GM12878 (cell line): ENCODE measurements around the gene LIMK1. TPM values are rescaled to one million over a fixed set of nuclear protein-coding genes. Genes with fewer than 3 reads are reported as not detected.

Experiments used
- ATAC-seq: fragments of 200-7000 bp; cut with Tn5 transposase; 3 replicates; pipeline ENCODE4 v1.9.1; 2020; ENCODE audit warnings: mild to moderate bottlenecking, moderate library complexity
- BruUV-seq: library from RNA; stranded (reverse); fragments of 400-500 nt; replicated peaks from 2 replicates; lab custom pipeline; 2021; lab: Mats Ljungman, UMichigan
- CTCF ChIA-PET: fragments of 300-600 bp; sonication (Branson Sonifier 250); formaldehyde crosslinking; extraction: SDS; loops from one replicate; lab custom pipeline; 2021; ENCODE audit warnings: inconsistent platforms; lab: Yijun Ruan, JAX
- POLR2A ChIA-PET: fragments of 350-600 bp; formaldehyde crosslinking; extraction: SDS; loops from one replicate; lab custom pipeline; 2021; ENCODE audit warnings: inconsistent platforms; lab: Charles Lee
- RAD21 ChIA-PET: fragments of 300-600 bp; sonication (Branson Sonifier 250); formaldehyde crosslinking; loops from one replicate; lab custom pipeline; 2023; ENCODE audit warnings: antibody characterized with exemption; ENCODE audit not compliant: unreplicated experiment; lab: Charles Lee
- SMC1A ChIA-PET: fragments of 300-600 bp; sonication (Branson Sonifier 250); formaldehyde crosslinking; loops from one replicate; lab custom pipeline; 2023; ENCODE audit not compliant: unreplicated experiment, uncharacterized antibody; lab: Charles Lee
- DNase-seq: peaks from one replicate; pipeline ENCODE4 v3.0.0-alpha.2; 2011; ENCODE audit warnings: low read depth, low spot score
- FAIRE-seq: peaks from 3 replicates; lab custom pipeline; 2011; peaks lifted over from hg19 to GRCh38; lab: Jason Lieb, UNC
- H2AFZ ChIP-seq: 2 replicates; pipeline ENCODE4 v1.6.0; 2011; ENCODE audit warnings: low read depth, low read length, control low read depth; ENCODE audit not compliant: control insufficient read depth
- H3K27ac ChIP-seq: 2 replicates; pipeline ENCODE4 v1.5.1; 2011; ENCODE audit warnings: control low read depth; ENCODE audit not compliant: control insufficient read depth, insufficient read depth
- H3K27me3 ChIP-seq, 2 experiments: replicated peaks in 1 of 2; 2 replicates each; pipeline versions ENCODE4 v1.6.0 to v1.6.1; 2011; ENCODE audit warnings: low read length in 1 of 2; ENCODE audit not compliant: control insufficient read depth in 2 of 2, insufficient read depth in 2 of 2
- H3K36me3 ChIP-seq, 2 experiments: 2 replicates each; pipeline ENCODE4 v1.5.1; 2011; ENCODE audit warnings: low read length in 1 of 2; ENCODE audit not compliant: control insufficient read depth in 2 of 2, insufficient read depth in 2 of 2
- H3K4me1 ChIP-seq: 2 replicates; pipeline ENCODE4 v1.6.1; 2011; ENCODE audit warnings: mild to moderate bottlenecking, low read length, moderate library complexity, mixed read lengths; ENCODE audit not compliant: control insufficient read depth, insufficient read depth
- H3K4me2 ChIP-seq: 2 replicates; pipeline ENCODE4 v1.6.0; 2011; ENCODE audit warnings: control low read depth; ENCODE audit not compliant: control insufficient read depth, insufficient read depth
- H3K4me3 ChIP-seq: fragments of 200-600 bp; sonication (generic); 2 replicates; pipeline ENCODE4 v1.5.1; 2016
- H3K79me2 ChIP-seq: 2 replicates; pipeline ENCODE4 v1.6.0; 2011; ENCODE audit warnings: low read length; ENCODE audit not compliant: control insufficient read depth, insufficient read depth
- H3K9ac ChIP-seq: 2 replicates; pipeline ENCODE4 v1.8.0; 2011; ENCODE audit warnings: low read length, control low read depth, mixed read lengths; ENCODE audit not compliant: control insufficient read depth, insufficient read depth
- H3K9me3 ChIP-seq: replicated peaks from 3 replicates; pipeline ENCODE4 v1.5.1; 2011; ENCODE audit warnings: mild to moderate bottlenecking, low read length; ENCODE audit not compliant: control insufficient read depth, insufficient read depth
- H4K20me1 ChIP-seq: 2 replicates; pipeline ENCODE4 v1.6.0; 2011; ENCODE audit not compliant: control insufficient read depth, insufficient read depth
- BHLHE40 ChIP-seq, 2 experiments: fragments of 450-650 bp in 1 of 2; IDR thresholded peaks; 2 replicates each; pipeline ENCODE4 v1.6.1; 2011 to 2017; ENCODE audit warnings: low read depth in 2 of 2, borderline replicate concordance in 1 of 2, improper control_type of control experiment in 1 of 2, low read length in 1 of 2, mild to moderate bottlenecking in 1 of 2
- EGR1 ChIP-seq, 2 experiments: IDR thresholded peaks; 1 replicate in 1 of 2; 2 replicates in 1 of 2; pipeline ENCODE4 v1.6.1; 2011 to 2012; ENCODE audit warnings: low read depth in 2 of 2, low read length in 2 of 2, borderline replicate concordance in 1 of 2, mild to moderate bottlenecking in 1 of 2, moderate library complexity in 1 of 2
- EZH2 ChIP-seq: IDR thresholded peaks from 2 replicates; pipeline ENCODE4 v1.6.1; 2012; ENCODE audit warnings: low read depth, mild to moderate bottlenecking, control low read depth, inconsistent platforms, low read length, borderline replicate concordance; ENCODE audit not compliant: control insufficient read depth
- GATAD2B ChIP-seq: fragments of 450-650 bp; conservative IDR thresholded peaks from 2 replicates; pipeline ENCODE4 v1.6.1; 2017; ENCODE audit warnings: low read depth, mild to moderate bottlenecking, moderate library complexity
- IKZF2 ChIP-seq, 2 experiments: fragments of 450-650 bp; IDR thresholded peaks; 2 replicates each; pipeline ENCODE4 v1.6.1; 2017; ENCODE audit warnings: mild to moderate bottlenecking in 2 of 2, moderate library complexity in 2 of 2
- SUPT20H ChIP-seq: IDR thresholded peaks from 2 replicates; pipeline ENCODE4 v1.6.1; 2011; ENCODE audit warnings: low read depth, mild to moderate bottlenecking, low read length, moderate library complexity, borderline replicate concordance; ENCODE audit not compliant: control insufficient read depth
- WGBS: methylation state at CpG from one replicate; pipeline ENCODE4 v1.1.6; 2016; ENCODE audit warnings: low lambda C conversion rate; ENCODE audit not compliant: insufficient replicate concordance, insufficient coverage; ENCODE audit errors: missing lambda C conversion rate; 5-methylcytosine and 5-hydroxymethylcytosine counted together
- in situ Hi-C: fragments of 300-500 bp; cut with MboI; formaldehyde crosslinking; loops from 9 replicates; pipeline ENCODE4 v1.14.3; 2018; ENCODE audit warnings: mixed read lengths
- intact Hi-C: fragments of 100-400 bp; cut with micrococcal nuclease; formaldehyde crosslinking; loops from one replicate; pipeline ENCODE4 v1.14.2; 2022; ENCODE audit not compliant: unreplicated experiment
- polyA plus RNA-seq, 11 experiments: library from polyadenylated mRNA; depleted of rRNA in 4 of 11; unstranded in 6 of 11; stranded (reverse) in 5 of 11; fragments of >200 nt; fragmentation: Nextera tagmentation in 4 of 11; fragmentation: Illumina TruSeq in 1 of 11; extraction: Ambion mirVana in 4 of 11; extraction: Trizol in 1 of 11; gene quantifications; 1 replicate in 1 of 11; 2 replicates in 10 of 11; pipeline versions ENCODE4 v1.2.1 to v1.2.3, GENCODE V29; 2011 to 2016; ENCODE audit warnings: inconsistent platforms in 2 of 11, missing spikeins in 2 of 11, low read depth in 1 of 11
- total RNA-seq, 4 experiments: library from RNA; depleted of rRNA in 3 of 4; stranded (reverse); fragments of >200 nt in 3 of 4; fragmentation: Illumina TruSeq in 1 of 4; extraction: Trizol in 1 of 4; gene quantifications; 2 replicates each; pipeline versions ENCODE4 v1.2.1 to v1.2.3, GENCODE V29; 2013 to 2021
- TF ChIP-seq, protein P1 (sequence below): fragments of 450-650 bp; IDR thresholded peaks from 2 replicates; pipeline ENCODE4 v1.6.1; 2017; ENCODE audit warnings: mild to moderate bottlenecking, moderate library complexity
- TF ChIP-seq, protein P2 (sequence below): fragments of 450-650 bp; IDR thresholded peaks from 2 replicates; pipeline ENCODE4 v1.6.1; 2017; ENCODE audit warnings: borderline replicate concordance
- TF ChIP-seq, protein P3 (sequence below): fragments of 450-650 bp; IDR thresholded peaks from 2 replicates; pipeline ENCODE4 v1.6.1; 2016; ENCODE audit warnings: mild to moderate bottlenecking

The LIMK1 gene
- total and polyA plus RNA-seq, 10 of the 15 experiments (the other 5 are each of a cell fraction or from before 2014, with no cell fraction given), result 0.71 to 59.4 (median 28.8) TPM

DNA sequence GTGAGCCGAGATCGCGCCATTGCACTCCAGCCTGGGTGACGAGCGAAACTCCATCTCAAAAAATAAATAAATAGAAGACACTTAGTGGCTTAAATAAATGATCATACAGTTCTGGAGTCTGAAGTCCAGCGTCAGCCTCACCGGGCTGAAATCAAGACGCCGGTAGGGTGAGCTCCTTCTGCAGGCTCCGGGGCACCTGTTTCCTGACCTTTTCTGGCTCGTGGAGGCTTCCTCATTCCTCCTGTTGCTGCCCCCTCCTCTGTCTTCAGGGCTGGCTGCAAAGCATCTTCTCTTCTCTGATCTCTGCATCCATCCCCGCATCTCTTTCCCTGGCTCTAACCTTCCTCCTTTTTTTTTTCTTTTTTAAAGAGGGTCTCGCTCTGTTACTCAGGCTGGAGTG is 32.8 kb downstream of the LIMK1 start:
- no peaks in the 10 kb centered on the region for H3K79me2 ChIP-seq
- ChIA-PET CTCF (interaction anchor here (0.5 kb wide), 1 partner anchor 59 kb away, joined by 3 read pairs; no protein-coding TSS in a partner anchor), POLR2A (no interaction called here), SMC1A (no interaction called here), RAD21 (no interaction called here)
- intact Hi-C loops (no loop called here), in situ Hi-C loops (no loop called here)
- H4K20me1 ChIP-seq, result no peaks in the 10 kb centered on the region
- WGBS, result 95% methylated on average over 8 of the region's 13 CpGs
- H3K4me2 ChIP-seq, result no peak overlapping the region
- no peak overlapping the region for H3K27ac ChIP-seq
- H3K9me3 ChIP-seq, result no peaks in the 10 kb centered on the region
- TF ChIP-seq, protein P1, sequence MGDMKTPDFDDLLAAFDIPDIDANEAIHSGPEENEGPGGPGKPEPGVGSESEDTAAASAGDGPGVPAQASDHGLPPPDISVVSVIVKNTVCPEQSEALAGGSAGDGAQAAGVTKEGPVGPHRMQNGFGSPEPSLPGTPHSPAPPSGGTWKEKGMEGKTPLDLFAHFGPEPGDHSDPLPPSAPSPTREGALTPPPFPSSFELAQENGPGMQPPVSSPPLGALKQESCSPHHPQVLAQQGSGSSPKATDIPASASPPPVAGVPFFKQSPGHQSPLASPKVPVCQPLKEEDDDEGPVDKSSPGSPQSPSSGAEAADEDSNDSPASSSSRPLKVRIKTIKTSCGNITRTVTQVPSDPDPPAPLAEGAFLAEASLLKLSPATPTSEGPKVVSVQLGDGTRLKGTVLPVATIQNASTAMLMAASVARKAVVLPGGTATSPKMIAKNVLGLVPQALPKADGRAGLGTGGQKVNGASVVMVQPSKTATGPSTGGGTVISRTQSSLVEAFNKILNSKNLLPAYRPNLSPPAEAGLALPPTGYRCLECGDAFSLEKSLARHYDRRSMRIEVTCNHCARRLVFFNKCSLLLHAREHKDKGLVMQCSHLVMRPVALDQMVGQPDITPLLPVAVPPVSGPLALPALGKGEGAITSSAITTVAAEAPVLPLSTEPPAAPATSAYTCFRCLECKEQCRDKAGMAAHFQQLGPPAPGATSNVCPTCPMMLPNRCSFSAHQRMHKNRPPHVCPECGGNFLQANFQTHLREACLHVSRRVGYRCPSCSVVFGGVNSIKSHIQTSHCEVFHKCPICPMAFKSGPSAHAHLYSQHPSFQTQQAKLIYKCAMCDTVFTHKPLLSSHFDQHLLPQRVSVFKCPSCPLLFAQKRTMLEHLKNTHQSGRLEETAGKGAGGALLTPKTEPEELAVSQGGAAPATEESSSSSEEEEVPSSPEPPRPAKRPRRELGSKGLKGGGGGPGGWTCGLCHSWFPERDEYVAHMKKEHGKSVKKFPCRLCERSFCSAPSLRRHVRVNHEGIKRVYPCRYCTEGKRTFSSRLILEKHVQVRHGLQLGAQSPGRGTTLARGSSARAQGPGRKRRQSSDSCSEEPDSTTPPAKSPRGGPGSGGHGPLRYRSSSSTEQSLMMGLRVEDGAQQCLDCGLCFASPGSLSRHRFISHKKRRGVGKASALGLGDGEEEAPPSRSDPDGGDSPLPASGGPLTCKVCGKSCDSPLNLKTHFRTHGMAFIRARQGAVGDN, result no peak
- H3K36me3 ChIP-seq, result peaks cover 11 to 22% of the 10 kb centered on the region in 2 experiments
- BruUV-seq, result no TSS peak
- no peak for DNase-seq
- no peak for FAIRE-seq
- no peak overlapping the region for H2AFZ ChIP-seq
- ATAC-seq, result no peak
- H3K4me1 ChIP-seq, result no peaks in the 10 kb centered on the region
- no peaks in the 10 kb centered on the region for H3K27me3 ChIP-seq
- H3K9ac ChIP-seq, result no peak overlapping the region
- no peak overlapping the region for H3K4me3 ChIP-seq

DNA sequence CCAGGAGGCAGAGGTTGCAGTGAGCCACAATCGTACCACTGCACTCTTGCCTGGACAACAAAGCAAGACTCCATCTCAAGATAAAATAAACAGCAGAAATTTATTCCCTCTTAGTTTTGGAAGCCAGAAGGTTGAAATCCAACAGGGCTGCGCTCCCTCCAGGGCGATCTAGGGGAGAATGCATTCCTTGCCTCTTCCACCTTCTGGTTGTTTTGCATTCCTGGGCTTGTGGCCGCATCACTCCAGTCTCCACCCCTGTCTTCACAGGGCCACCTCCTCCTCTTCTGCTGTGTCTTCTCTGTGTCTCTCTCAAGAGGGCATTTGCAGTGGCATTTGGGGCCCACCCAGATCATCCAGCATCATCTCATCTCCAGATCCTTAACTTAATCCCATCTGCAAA is 36.2 kb downstream of the LIMK1 start:
- CTCF ChIA-PET, result no interaction called here

More for the DNA sequence above, 36.2 kb downstream of the LIMK1 start:
- Histone ChIP-seq H2AFZ (no peak overlapping the region), H3K9ac (no peak overlapping the region), H3K36me3 (peaks cover 2 to 17% of the 10 kb centered on the region in 2 experiments; a peak in 3 of 4 replicates), H3K4me2 (no peak overlapping the region), H3K4me3 (no peak overlapping the region), H3K27ac (no peak overlapping the region), H3K9me3 (no peaks in the 10 kb centered on the region), H3K79me2 (no peaks in the 10 kb centered on the region), H3K27me3 (no peaks in the 10 kb centered on the region), H4K20me1 (no peaks in the 10 kb centered on the region), H3K4me1 (no peaks in the 10 kb centered on the region)
- BruUV-seq, result no TSS peak
- no peak for ATAC-seq
- RAD21 ChIA-PET, result no interaction called here
- WGBS, result 98% methylated on average over 4 of the region's 4 CpGs
- no peak for TF ChIP-seq SUPT20H
- no peak for TF ChIP-seq BHLHE40 (IDR thresholded peaks at IDR 0.05; ENCODE audit: borderline replicate concordance in 1 of 2, low read depth in 2 of 2, low read length in 1 of 2)
- TF ChIP-seq GATAD2B, result no peak
- TF ChIP-seq IKZF2 (IDR thresholded peaks at IDR 0.05), result no peak
- TF ChIP-seq, protein P2, sequence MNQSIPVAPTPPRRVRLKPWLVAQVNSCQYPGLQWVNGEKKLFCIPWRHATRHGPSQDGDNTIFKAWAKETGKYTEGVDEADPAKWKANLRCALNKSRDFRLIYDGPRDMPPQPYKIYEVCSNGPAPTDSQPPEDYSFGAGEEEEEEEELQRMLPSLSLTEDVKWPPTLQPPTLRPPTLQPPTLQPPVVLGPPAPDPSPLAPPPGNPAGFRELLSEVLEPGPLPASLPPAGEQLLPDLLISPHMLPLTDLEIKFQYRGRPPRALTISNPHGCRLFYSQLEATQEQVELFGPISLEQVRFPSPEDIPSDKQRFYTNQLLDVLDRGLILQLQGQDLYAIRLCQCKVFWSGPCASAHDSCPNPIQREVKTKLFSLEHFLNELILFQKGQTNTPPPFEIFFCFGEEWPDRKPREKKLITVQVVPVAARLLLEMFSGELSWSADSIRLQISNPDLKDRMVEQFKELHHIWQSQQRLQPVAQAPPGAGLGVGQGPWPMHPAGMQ, result no peak
- TF ChIP-seq, protein P3, sequence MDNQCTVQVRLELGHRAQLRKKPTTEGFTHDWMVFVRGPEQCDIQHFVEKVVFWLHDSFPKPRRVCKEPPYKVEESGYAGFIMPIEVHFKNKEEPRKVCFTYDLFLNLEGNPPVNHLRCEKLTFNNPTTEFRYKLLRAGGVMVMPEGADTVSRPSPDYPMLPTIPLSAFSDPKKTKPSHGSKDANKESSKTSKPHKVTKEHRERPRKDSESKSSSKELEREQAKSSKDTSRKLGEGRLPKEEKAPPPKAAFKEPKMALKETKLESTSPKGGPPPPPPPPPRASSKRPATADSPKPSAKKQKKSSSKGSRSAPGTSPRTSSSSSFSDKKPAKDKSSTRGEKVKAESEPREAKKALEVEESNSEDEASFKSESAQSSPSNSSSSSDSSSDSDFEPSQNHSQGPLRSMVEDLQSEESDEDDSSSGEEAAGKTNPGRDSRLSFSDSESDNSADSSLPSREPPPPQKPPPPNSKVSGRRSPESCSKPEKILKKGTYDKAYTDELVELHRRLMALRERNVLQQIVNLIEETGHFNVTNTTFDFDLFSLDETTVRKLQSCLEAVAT, result no peak
- TF ChIP-seq EZH2, result no peak
- no peak for TF ChIP-seq EGR1 (IDR thresholded peaks at IDR 0.05; ENCODE audit: borderline replicate concordance in 1 of 2, low read depth in 2 of 2, low read length in 2 of 2)
- POLR2A ChIA-PET, result no interaction called here
- SMC1A ChIA-PET, result no interaction called here
- in situ Hi-C loops (no loop called here), intact Hi-C loops (loop anchor here (10.0 kb wide), 1 partner anchor 55 kb away; no protein-coding TSS in a partner anchor)
- DNase-seq, result no peak
- FAIRE-seq, result no peak
